Endothelial cell of umbilical vein (primary cell): ENCODE data around the gene CEMIP.

Experiments
- CTCF ChIP-seq, 2 donors: IDR thresholded peaks; 1 replicate in 1 of 2; 2 replicates in 1 of 2; pipeline ENCODE4 v1.5.1; 2011; ENCODE audit warnings: low read length in 2 of 2, mild to moderate bottlenecking in 2 of 2, moderate library complexity in 2 of 2, control low read depth in 1 of 2, inconsistent platforms in 1 of 2, low read depth in 1 of 2; ENCODE audit not compliant: insufficient read depth in 1 of 2; ENCODE audit errors: extremely low read depth in 1 of 2
- FOS ChIP-seq: IDR thresholded peaks from 2 replicates; pipeline ENCODE4 v1.6.1; 2011; ENCODE audit warnings: mild to moderate bottlenecking, low read length, moderate library complexity, borderline replicate concordance; ENCODE audit not compliant: insufficient read depth
- POLR2A ChIP-seq: IDR thresholded peaks from 2 replicates; pipeline ENCODE4 v1.6.1; 2012; ENCODE audit warnings: low read depth, mild to moderate bottlenecking, control low read depth, low read length
- POLR2AphosphoS5 ChIP-seq: IDR thresholded peaks from 2 replicates; pipeline ENCODE4 v1.6.1; 2012; ENCODE audit warnings: low read depth, mild to moderate bottlenecking, control low read depth, low read length, moderate library complexity; ENCODE audit not compliant: insufficient read depth

GRCh38 chr15:80940331-80940730, 161.2 kb downstream of the CEMIP start:
- TF ChIP-seq CTCF (IDR thresholded peaks at IDR 0.05; ENCODE audit: extremely low read depth in 1 of 2, insufficient read depth in 1 of 2, low read depth in 1 of 2, low read length in 2 of 2): no peak
- no peak for TF ChIP-seq FOS
- TF ChIP-seq POLR2A: no peak
- TF ChIP-seq POLR2AphosphoS5: no peak
